ENCODE data around the gene VIPR2. TPM values are rescaled to one million over a fixed set of nuclear protein-coding genes. Genes with fewer than 3 reads are reported as not detected.

Gene VIPR2
- total and polyA plus RNA-seq, 2 of the 13 experiments (the other 11 are each of a cell fraction or from before 2014, with no cell fraction given): not detected

- TF ChIP-seq ZNF782 (CRISPR knock-in tag; IDR thresholded peaks at IDR 0.05; ENCODE audit: borderline replicate concordance) (no peak), YEATS4 (CRISPR knock-in tag; IDR thresholded peaks at IDR 0.05; ENCODE audit: borderline replicate concordance) (no peak)
Measured at GRCh38 chr7:159059629-159060028, 85.0 kb downstream of the VIPR2 start (continued).

GRCh38 chr7:159057647-159058046 is 87.0 kb downstream of the VIPR2 start:
- ATAC-seq: no peak
- Histone ChIP-seq H3K79me2 (ENCODE audit: insufficient read depth, low read length) (no peaks in the 10 kb centered on the region), H3K36me3 (replicated peaks in 1 of 2; ENCODE audit: control insufficient read depth in 1 of 2, insufficient read depth in 2 of 2, low read length in 2 of 2) (no peaks in the 10 kb centered on the region), H3K4me1 (ENCODE audit: insufficient read depth, low read length) (no peaks in the 10 kb centered on the region), H3K4me2 (ENCODE audit: low read depth, low read length) (no peak overlapping the region), H3K9ac (ENCODE audit: insufficient read depth, low read depth, low read length) (no peak overlapping the region), H3K27ac (ENCODE audit: extremely low read length, insufficient read depth, low read length) (no peak overlapping the region), H3K4me3 (replicated peaks in 1 of 3; ENCODE audit: insufficient read depth in 1 of 3, low read depth in 2 of 3, low read length in 3 of 3) (no peak overlapping the region), H2AFZ (ENCODE audit: low read length) (no peak overlapping the region), H3K9me3 (ENCODE audit: low read length) (no peaks in the 10 kb centered on the region), H4K20me1 (ENCODE audit: insufficient read depth, low read length) (no peaks in the 10 kb centered on the region), H3K27me3 (ENCODE audit: control insufficient read depth in 1 of 2, insufficient read depth in 2 of 2, low read length in 2 of 2) (peaks cover 0 to 10% of the 10 kb centered on the region in 2 experiments; a peak in 1 of 5 replicates)
- WGBS (ENCODE audit: low lambda C conversion rate): 46% methylated on average over 2 of the region's 4 CpGs
- in situ Hi-C loops (cut with HindIII; ENCODE audit: extremely low pct_ligation_motif_present, low pct_unique_long_range_greater_than_20kb) (no loop called here), intact Hi-C loops (cut with micrococcal nuclease; ENCODE audit: unreplicated experiment) (no loop called here)
- BruUV-seq (replicated peaks): no TSS peak
- no peak for FAIRE-seq
- ChIA-PET CTCF (ENCODE audit: low intra/inter-chr PET ratio, low total read pairs) (no interaction called here), POLR2A (no interaction called here)
- no peak for DNase-seq (ENCODE audit: low spot score)
- no peak for TF ChIP-seq ZBTB25 (CRISPR knock-in tag; IDR thresholded peaks at IDR 0.05)
- TF ChIP-seq CREB3 (CRISPR knock-in tag; IDR thresholded peaks at IDR 0.05): no peak
- TF ChIP-seq FOXJ3 (CRISPR knock-in tag; IDR thresholded peaks at IDR 0.05; ENCODE audit: borderline replicate concordance): no peak
- TF ChIP-seq ZNF713 (CRISPR knock-in tag; IDR thresholded peaks at IDR 0.05): no peak
- no peak for TF ChIP-seq ZNF841 (CRISPR knock-in tag; IDR thresholded peaks at IDR 0.05; ENCODE audit: borderline replicate concordance)
- no peak for TF ChIP-seq CEBPG (CRISPR knock-in tag; IDR thresholded peaks at IDR 0.05)
- TF ChIP-seq CBX1 (IDR thresholded peaks at IDR 0.05; ENCODE audit: low read depth): no peak
- TF ChIP-seq ZFP36L1 (CRISPR knock-in tag; IDR thresholded peaks at IDR 0.05): no peak
- TF ChIP-seq ETV6 (CRISPR knock-in tag; conservative IDR thresholded peaks at IDR 0.05): no peak
- TF ChIP-seq, protein P1, sequence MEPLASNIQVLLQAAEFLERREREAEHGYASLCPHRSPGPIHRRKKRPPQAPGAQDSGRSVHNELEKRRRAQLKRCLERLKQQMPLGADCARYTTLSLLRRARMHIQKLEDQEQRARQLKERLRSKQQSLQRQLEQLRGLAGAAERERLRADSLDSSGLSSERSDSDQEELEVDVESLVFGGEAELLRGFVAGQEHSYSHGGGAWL (CRISPR knock-in tag; IDR thresholded peaks at IDR 0.05): no peak
- TF ChIP-seq, protein P2, sequence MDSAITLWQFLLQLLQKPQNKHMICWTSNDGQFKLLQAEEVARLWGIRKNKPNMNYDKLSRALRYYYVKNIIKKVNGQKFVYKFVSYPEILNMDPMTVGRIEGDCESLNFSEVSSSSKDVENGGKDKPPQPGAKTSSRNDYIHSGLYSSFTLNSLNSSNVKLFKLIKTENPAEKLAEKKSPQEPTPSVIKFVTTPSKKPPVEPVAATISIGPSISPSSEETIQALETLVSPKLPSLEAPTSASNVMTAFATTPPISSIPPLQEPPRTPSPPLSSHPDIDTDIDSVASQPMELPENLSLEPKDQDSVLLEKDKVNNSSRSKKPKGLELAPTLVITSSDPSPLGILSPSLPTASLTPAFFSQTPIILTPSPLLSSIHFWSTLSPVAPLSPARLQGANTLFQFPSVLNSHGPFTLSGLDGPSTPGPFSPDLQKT (CRISPR knock-in tag; IDR thresholded peaks at IDR 0.05; ENCODE audit: borderline replicate concordance): no peak
- TF ChIP-seq ZBTB4 (CRISPR knock-in tag; IDR thresholded peaks at IDR 0.05; ENCODE audit: borderline replicate concordance): no peak
- TF ChIP-seq ELF1 (CRISPR knock-in tag; IDR thresholded peaks at IDR 0.05): no peak
- no peak for TF ChIP-seq ZNF253 (CRISPR knock-in tag; IDR thresholded peaks at IDR 0.05; ENCODE audit: borderline replicate concordance)
- TF ChIP-seq TCF7 (IDR thresholded peaks at IDR 0.05; ENCODE audit: low read depth): no peak
- TF ChIP-seq EHMT2 (IDR thresholded peaks at IDR 0.05; ENCODE audit: borderline replicate concordance, low read depth, low read length): no peak
